CD4-positive, alpha-beta T cell treated with Interleukin-15 for 1 hour (primary cell): Measurements from ENCODE around the gene ARHGAP22.

Experiments
- DNase-seq: peaks from one replicate; pipeline ENCODE4 v3.0.0-alpha.2; 2020

Gene ARHGAP22

DNA sequence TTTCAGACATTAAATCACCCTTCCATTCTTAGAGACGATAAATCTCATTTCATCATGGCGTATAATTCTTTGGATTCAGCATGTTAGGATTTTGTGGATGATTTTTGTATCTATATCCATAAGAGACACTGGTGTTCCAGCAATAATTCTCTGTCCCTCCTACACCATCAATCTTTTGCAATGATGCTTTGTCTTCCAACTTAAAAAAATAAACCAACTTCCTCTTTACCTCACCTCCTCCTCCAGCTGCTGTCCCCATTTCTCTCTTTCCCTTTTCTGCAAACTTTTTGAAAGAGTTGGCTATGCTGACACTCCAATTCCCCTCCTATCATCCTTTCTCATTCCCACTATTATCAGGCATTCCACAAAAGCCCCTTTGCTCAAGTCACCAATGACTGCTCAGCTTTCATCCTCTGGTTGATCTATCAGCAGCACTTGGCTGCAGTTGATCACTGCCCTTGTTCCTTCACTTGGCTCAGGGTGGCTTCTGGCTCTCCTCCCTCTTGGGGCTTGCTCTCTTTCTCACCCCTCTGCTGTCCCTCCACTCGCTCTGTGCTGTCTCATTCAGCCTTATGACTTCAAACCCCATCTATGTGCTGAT, 130.0 kb downstream of the ARHGAP22 start:
- DNase-seq, result no peak

GRCh38 chr10:48473704-48474103, 131.2 kb downstream of the ARHGAP22 start:
- peak; percentile 4 for DNase-seq

DNA sequence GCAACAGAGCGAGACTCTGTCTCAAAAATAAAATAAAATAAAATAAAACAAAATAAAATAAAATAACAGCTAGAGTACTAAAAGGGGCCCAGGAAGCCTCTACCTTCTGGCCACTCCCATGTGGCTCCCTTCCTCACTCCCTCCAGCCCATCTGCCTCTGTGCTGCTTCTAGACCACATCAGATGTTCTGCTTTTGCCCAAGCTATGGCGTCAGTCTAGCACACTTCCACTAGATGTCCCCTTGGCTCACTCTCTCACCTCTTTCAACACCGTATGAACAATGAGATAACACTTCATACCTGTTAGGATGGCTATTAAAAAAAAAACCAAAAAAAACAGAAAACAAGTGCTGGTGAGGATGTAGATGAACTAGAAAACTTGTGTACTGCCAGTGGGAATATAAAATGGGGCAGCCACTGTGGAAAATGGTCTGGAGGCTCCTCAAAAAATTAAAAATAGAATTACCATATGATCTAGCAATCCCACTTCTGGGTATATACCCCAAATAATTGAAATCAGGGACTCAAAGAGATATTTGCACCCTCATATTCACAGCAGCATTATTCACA, 132.3 kb downstream of the ARHGAP22 start:
- peak; percentile 13 for DNase-seq

GRCh38 chr10:48470893-48471805, 133.7 kb downstream of the ARHGAP22 start:
- peak; percentile 2 for DNase-seq

DNA sequence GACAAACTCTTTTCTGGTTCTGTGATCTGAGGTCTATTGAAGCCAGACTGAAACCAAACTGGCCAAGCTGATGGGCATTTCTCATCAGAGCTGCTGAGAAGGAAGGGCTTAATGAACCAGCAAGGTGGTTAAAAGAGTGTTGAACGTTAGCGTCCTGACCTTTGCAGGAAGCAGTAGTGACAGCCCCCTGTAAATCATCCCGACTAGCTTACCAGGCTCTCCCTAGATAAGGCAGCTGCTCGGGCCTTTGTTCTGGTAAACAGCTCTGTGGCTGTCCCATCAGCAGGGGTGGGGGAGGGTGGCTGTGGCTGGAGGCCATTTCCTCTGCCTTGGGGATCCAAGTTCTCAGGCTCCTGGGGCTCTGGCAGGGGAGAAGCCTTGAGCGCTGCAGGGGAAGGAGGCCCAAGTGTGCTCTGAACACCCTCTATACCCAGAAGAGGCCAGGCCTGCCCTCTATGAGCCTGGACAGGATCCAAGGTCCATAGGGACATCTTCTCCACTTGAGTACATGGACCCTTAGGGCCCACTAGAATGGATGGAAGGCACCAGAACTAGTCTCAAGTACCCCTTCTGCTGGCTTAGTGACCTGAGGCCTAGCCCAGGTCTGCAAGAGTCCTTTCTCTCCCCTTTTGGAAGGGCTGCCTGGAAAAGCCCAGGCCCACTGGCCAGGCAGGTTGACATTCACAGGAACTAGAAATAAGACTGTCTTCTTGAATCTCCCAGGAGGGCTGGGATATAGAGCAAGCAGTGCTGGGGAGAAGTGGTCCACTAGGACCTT, 134.6 kb downstream of the ARHGAP22 start:
- DNase-seq, result no peak

GRCh38 chr10:48469516-48470020, 135.3 kb downstream of the ARHGAP22 start:
- peak; percentile 6 for DNase-seq

DNA sequence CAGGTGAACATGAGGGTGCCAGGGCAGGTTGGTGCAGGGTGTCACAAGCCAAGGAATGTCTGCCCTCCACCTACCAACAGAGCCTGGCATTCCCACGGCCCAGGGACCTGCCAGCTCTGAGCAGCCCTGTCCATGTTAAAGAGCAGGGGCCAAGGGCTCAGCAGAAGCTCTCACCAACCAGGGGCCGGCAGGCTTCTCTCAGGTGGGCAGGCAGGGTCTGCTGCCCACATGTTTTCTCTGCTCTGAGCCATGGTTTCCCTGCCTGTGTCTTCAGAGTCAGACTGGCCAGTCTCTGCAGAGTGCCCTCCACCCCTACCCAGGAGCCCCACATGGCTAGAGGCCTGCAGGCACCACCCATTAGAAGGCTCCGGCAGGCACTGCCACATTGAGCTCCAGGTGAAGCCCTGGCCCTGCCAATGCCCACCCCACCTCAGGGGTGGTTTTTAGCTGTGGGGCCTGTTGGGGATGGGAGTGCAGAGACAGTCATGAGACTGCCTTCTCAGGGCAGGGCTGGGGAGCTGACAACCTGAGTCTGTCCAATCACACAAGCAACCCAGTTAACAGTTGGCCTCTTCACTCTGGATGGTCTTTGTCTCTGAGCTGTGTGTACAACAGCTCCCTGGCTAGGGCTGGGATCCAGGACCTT, 135.9 kb downstream of the ARHGAP22 start:
- peak; percentile 10 for DNase-seq

DNA sequence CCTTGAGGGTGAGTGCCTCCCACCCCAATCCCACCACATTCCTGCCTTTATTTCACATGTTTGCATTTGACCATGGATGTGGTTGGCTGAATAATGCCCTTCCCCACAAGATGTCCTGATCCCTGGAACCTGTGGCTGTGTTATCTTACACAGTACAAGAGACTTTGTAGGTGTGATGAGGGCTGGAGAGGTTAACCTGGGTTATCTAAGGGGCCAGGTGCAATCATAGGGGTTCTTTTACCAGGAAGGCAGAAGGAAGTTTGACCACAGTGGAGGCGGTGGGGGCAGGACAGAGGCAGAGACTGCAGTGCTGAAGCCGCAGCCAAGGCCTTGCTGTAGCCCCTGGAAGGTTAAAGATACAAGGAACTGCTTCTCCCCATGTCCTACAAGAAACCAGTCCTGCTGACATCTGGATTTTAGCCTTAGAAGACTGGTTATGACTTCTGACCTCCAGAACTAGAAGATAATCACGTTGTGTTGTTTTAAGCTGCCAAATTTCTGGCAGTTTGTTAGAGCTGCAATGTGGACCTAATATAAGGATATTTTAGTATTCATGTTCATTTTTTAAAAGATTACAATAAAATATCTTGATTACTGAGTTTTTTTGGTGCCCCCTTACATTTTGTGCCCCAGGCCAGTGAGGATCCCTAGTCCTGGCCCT, 136.6 kb downstream of the ARHGAP22 start:
- peak; percentile 6 for DNase-seq

DNA sequence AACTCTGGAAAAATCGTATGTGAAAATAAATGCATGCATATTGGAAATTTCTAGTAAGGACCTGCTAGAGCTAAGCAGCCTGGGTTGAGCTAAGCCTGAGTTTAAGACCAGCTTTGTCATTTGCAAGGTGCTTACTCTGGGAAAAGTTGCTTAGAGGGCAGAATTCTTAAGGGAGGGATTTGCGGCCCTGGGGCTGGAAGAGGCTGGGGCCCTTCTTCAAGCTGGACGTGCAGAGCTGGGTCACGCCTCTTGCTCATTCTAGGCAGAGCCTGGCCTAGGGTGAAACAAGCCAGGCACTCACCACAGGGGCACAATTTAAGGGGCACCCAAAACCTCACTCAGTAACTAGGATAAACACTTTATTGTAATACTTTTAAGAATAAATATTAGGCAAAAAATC, 137.2 kb downstream of the ARHGAP22 start:
- DNase-seq, result no peak

DNA sequence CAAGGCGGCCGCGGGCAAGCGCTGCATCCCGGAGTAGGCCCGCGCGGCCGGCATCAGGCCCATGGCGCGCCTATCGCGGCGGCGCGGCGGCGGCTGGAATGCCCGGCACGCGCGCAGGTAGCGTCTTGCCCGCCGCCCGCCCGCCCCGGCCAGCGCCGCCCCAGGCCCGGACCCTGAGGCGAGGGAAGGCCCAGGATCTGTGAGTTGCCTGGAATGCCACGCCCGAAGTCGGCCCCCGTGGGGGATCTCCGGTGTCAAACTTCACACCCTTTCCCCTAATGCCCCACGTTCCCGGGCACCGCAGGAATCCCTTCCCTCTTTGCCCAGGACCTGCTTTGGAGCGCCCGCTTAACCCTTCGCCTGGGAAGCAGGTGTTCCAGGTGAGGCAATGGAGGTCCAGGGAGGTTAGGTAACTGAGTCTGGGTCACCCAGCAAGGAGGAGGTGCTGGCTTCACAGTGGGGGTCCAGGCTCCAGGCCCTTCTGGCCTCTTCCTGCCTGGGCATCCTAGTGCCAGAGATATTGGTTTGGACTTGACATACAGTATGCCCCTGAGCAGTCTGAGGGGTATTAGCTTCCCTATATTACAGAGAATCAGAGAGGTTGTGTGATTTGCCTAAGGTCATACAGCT, 138.1 kb downstream of the ARHGAP22 start:
- DNase-seq, result peak; percentile 10

GRCh38 chr10:48465860-48466521, 138.9 kb downstream of the ARHGAP22 start:
- peak; percentile 14 for DNase-seq

GRCh38 chr10:48464871-48465736, 139.8 kb downstream of the ARHGAP22 start:
- DNase-seq, result peak; percentile 13

DNA sequence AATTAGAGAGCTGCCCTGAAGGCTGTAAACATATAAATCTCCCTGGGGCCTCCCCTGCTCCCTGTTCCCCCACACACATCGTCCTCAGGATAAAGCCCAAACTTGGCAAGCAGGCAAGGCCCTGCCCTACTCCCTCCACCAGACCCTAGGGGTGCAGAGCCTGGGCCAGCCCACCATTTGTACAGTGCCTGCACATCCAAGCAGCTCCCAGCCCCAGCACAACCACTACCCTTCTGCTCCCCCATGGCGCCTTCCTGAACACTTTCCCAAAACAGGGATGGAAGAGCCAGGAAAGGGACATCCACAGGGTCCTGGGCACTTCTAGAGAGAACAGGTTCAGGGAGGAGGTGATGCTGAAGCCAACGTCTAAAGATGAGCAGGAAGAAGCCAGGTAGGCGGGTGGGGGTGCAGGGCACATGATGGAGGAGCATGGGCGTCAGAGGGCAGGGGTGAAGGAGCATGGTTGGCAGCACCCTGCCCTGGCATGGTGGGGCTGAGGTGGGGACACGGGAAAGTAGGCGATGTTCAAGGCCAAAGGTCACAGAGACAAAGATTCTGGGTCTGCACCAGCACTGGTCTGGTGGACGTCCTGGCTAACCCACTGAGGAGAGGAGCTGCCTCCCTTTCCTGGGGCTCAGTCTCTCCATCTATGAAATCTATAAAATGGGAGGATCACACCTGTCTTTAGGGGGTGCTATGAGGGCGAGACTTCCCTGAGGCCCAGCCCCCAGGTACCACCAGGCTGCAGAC, 140.6 kb downstream of the ARHGAP22 start:
- peak; percentile 12 for DNase-seq

GRCh38 chr10:48463318-48464003, 141.4 kb downstream of the ARHGAP22 start:
- DNase-seq, result peak; percentile 7

DNA sequence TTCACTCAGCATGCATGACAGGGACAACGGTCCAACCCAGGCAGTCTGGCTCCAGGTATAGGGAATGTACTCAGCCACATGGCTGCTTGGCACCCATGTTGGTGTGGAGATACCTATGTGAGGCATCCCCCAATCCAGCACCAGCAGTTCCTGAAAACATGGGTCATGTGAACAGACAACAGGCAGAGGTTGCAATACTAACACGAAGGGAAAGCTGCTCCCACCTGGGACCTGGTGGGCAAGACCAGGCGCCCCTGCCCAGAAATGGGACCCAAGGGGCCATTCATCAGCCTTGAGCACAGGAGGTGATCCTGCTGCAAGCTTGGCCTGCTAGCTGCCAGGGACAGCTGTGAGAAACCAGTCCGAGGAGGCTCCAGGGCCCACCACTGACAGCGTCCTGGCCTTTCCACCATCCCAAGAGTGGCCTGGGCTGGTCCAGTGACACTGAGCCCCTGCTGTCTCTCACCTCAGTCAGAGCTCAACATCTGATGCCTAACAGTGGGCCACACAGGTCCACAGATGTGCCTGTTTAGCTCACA, 142.3 kb downstream of the ARHGAP22 start:
- DNase-seq, result no peak

DNA sequence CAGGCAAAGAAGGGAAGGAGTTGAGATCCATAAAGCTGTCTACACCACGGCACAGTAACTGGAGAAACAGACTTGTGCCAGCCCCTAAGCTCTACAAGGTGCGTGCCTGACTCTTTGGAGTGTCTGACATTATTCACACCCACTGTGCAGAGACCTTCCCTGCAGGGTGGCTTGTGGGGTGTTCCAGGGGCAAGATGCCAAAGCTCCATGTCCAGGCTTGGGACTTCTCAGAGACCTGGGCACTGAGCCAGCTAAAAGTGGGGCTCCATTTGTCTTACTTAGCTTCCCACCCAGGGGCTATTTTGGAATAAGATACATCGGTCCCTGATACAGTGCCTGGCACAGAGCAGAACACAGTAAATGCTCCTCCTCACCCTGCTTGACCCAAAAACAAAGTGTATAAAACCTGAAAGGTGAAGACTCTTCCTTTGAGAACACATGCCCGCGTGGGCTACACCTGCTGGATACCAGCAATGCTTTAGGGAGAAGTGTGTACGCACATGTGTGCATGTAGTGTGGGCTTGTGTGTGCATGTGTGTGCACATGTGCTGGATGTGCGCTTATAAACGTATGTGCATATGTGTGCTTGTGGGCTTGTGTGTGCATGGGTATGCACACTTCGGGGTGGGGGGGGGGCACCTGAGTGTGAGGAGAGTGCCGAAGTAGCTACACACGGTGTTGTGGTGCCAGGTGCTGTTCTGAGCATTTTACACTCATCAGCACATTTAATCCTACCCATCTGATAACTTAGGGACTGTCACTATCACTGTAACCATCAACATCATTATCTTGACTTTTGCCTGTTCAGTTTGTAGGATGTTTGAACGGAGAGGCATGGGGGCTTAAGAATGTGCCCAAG, 143.0 kb downstream of the ARHGAP22 start:
- DNase-seq, result no peak

GRCh38 chr10:48460182-48460581, 144.7 kb downstream of the ARHGAP22 start:
- no peak for DNase-seq
